Activated naive CD4-positive, alpha-beta T cell treated with anti-CD3 and anti-CD28 coated beads, Interleukin-2, amount 10 ng/mL, durations not matched to agents 7 days and 5 days (primary cell): ENCODE measurements around the gene BICRA.

Experiments
- CTCF ChIA-PET: fragments of 350-600 bp; sonication (Branson Sonifier 250); formaldehyde crosslinking; loops from one replicate; lab custom pipeline; 2021; ENCODE audit warnings: antibody characterized with exemption; lab: Charles Lee
- DNase-seq: peaks from one replicate; pipeline ENCODE4 v3.0.0-alpha.2; 2020
- H3K27ac Mint-ChIP-seq: one replicate; pipeline ENCODE4 v1.8.0; 2021; ENCODE audit warnings: mild to moderate bottlenecking, moderate library complexity, mixed read lengths
- H3K27me3 Mint-ChIP-seq: one replicate; pipeline ENCODE4 v1.8.0; 2021; ENCODE audit warnings: mild to moderate bottlenecking, mixed read lengths
- H3K36me3 Mint-ChIP-seq: one replicate; pipeline ENCODE4 v1.8.0; 2021; ENCODE audit warnings: mixed read lengths
- H3K4me1 Mint-ChIP-seq: one replicate; pipeline ENCODE4 v1.8.0; 2021; ENCODE audit warnings: mixed read lengths
- H3K4me3 Mint-ChIP-seq: one replicate; pipeline ENCODE4 v1.8.0; 2021; ENCODE audit warnings: mild to moderate bottlenecking, moderate library complexity, mixed read lengths
- H3K9me3 Mint-ChIP-seq: one replicate; pipeline ENCODE4 v1.8.0; 2021; ENCODE audit warnings: mixed read lengths

The BICRA gene

DNA sequence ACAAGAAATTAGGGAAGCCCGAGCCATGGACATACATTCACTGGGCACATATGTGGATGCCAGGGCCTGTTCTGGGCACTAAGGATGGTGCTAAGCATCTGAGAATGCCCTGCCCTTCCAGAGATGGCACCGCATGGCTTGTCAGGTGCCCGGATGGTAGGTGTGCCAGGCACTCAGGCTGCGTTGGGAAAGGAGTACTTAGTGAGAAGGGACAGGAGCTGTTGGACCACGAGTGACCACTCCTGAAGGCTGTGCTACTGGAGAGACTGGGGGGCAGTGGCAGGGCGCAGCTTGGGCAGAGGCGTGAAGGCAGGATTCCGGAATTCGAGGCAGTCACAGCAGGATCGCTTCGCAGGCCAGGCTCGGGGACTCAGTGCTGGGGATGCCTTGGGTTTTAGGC lies 66.3 kb downstream of the BICRA start:
- no peak for DNase-seq
- Mint-ChIP-seq H3K36me3 (peaks cover 22% of the 10 kb centered on the region), H3K4me3 (no peak overlapping the region), H3K27me3 (no peaks in the 10 kb centered on the region), H3K27ac (no peak overlapping the region), H3K9me3 (no peaks in the 10 kb centered on the region), H3K4me1 (no peaks in the 10 kb centered on the region)
- CTCF ChIA-PET: no interaction called here

DNA sequence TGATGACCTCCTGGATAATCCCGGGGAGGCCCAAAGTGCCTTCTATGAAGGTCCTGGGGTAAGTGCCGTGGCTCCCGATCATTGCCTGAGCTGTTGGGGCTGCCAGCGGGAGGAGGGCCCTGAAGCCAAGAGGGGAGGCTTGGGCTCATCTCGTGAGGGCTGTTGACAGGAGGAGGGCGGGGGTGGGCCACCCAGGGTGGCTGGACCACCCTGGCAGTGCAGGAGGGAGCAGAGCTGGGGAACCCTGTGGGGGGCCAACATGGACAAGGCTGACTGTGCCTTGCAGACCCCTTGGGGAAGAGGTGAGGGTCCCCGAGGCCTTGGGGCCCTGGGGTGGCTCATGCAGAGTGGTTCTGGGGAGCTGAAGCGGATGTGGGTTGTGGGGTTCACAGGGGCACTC lies 66.9 kb downstream of the BICRA start:
- Mint-ChIP-seq H3K4me1 (no peaks in the 10 kb centered on the region), H3K9me3 (no peaks in the 10 kb centered on the region), H3K27me3 (no peaks in the 10 kb centered on the region), H3K4me3 (no peak overlapping the region), H3K27ac (no peak overlapping the region), H3K36me3 (peaks cover 19% of the 10 kb centered on the region)
- DNase-seq: no peak
- CTCF ChIA-PET: no interaction called here

DNA sequence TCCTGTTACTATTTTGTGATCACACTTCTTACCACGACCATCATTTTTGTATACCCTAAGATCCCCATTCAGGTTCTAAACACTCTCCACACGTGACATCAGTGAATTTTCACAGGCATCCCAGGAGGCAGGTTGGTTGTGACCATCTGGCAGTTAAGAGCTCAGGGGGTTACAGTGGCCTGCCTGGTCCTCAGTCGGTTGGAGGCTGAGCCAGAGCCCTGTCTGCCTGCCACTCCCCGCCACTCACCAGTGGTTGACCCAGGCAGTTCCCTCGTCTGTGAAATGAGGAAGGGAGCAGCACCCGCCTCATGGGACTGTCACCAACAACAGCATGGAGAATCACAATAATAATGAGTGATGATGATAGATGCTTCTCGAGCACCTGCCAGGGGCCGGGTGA lies 67.9 kb downstream of the BICRA start:
- DNase-seq: no peak
- peaks cover 19% of the 10 kb centered on the region for H3K36me3 Mint-ChIP-seq
- no peaks in the 10 kb centered on the region for H3K4me1 Mint-ChIP-seq
- H3K27me3 Mint-ChIP-seq: no peaks in the 10 kb centered on the region
- H3K27ac Mint-ChIP-seq: no peak overlapping the region
- CTCF ChIA-PET: no interaction called here
- no peak overlapping the region for H3K4me3 Mint-ChIP-seq
- H3K9me3 Mint-ChIP-seq: no peaks in the 10 kb centered on the region

DNA sequence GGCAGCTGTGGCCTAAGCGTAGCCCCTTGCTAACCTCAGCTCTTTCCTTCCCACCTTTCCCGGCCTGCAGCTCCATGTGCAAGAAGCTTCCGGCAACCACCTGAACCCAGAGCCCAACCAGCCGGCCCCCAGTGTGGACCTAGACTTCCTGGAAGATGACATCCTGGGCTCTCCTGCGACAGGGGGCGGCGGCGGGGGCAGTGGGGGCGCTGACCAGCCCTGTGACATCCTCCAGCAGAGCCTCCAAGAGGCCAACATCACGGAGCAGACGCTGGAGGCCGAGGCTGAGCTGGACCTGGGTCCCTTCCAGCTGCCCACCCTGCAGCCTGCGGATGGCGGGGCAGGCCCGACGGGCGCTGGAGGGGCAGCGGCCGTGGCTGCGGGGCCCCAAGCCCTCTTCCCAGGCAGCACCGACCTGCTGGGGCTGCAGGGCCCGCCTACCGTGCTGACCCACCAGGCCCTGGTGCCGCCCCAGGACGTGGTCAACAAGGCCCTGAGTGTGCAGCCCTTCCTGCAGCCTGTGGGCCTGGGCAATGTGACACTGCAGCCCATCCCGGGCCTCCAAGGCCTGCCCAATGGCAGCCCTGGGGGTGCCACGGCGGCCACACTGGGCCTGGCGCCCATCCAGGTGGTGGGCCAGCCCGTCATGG lies 70.4 kb downstream of the BICRA start:
- H3K27ac Mint-ChIP-seq: no peak overlapping the region
- CTCF ChIA-PET: no interaction called here
- peaks cover 15% of the 10 kb centered on the region for H3K36me3 Mint-ChIP-seq
- no peaks in the 10 kb centered on the region for H3K4me1 Mint-ChIP-seq
- no peak for DNase-seq
- no peaks in the 10 kb centered on the region for H3K9me3 Mint-ChIP-seq
- H3K27me3 Mint-ChIP-seq: no peaks in the 10 kb centered on the region
- H3K4me3 Mint-ChIP-seq: no peak overlapping the region

DNA sequence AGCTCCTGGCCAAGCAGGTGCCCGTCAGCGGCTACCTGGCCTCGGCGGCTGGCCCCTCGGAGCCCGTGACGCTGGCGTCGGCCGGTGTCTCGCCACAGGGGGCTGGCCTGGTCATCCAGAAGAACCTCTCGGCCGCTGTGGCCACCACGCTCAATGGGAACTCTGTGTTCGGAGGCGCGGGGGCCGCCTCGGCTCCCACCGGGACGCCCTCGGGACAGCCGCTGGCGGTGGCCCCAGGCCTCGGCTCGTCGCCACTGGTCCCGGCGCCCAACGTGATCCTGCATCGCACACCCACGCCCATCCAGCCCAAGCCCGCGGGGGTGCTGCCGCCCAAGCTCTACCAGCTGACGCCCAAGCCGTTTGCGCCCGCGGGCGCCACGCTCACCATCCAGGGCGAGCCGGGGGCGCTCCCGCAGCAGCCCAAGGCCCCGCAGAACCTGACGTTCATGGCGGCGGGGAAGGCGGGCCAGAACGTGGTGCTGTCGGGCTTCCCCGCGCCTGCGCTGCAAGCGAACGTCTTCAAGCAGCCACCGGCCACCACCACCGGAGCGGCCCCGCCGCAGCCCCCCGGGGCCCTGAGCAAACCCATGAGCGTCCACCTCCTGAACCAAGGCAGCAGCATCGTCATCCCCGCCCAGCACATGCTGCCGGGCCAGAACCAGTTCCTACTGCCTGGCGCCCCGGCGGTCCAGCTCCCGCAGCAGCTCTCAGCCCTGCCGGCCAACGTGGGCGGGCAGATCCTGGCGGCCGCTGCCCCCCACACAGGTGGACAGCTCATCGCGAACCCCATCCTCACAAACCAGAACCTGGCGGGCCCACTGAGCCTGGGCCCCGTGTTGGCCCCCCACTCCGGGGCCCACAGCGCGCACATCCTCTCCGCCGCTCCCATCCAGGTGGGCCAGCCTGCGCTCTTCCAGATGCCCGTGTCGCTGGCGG lies 71.3 kb downstream of the BICRA start:
- no peak overlapping the region for H3K27ac Mint-ChIP-seq
- H3K4me1 Mint-ChIP-seq: no peaks in the 10 kb centered on the region
- H3K4me3 Mint-ChIP-seq: no peak overlapping the region
- CTCF ChIA-PET: no interaction called here
- H3K27me3 Mint-ChIP-seq: no peaks in the 10 kb centered on the region
- H3K36me3 Mint-ChIP-seq: peaks cover 10% of the 10 kb centered on the region
- no peak for DNase-seq
- no peaks in the 10 kb centered on the region for H3K9me3 Mint-ChIP-seq

DNA sequence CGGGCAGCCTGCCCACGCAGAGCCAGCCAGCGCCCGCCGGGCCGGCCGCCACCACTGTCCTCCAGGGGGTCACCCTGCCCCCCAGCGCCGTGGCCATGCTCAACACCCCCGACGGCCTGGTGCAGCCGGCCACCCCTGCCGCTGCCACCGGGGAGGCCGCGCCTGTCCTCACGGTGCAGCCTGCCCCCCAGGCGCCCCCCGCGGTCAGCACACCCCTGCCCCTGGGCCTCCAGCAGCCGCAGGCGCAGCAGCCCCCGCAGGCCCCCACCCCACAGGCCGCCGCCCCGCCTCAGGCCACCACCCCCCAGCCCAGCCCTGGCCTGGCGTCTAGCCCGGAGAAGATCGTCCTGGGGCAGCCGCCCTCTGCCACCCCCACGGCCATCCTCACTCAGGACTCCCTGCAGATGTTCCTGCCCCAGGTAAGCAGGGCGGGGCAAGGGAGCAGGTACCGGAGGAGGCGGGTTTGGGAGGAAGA lies 72.0 kb downstream of the BICRA start:
- no peak overlapping the region for H3K4me3 Mint-ChIP-seq
- H3K4me1 Mint-ChIP-seq: no peaks in the 10 kb centered on the region
- DNase-seq: no peak
- H3K27me3 Mint-ChIP-seq: no peaks in the 10 kb centered on the region
- H3K27ac Mint-ChIP-seq: no peak overlapping the region
- CTCF ChIA-PET: no interaction called here
- no peaks in the 10 kb centered on the region for H3K9me3 Mint-ChIP-seq
- peaks cover 10% of the 10 kb centered on the region for H3K36me3 Mint-ChIP-seq

DNA sequence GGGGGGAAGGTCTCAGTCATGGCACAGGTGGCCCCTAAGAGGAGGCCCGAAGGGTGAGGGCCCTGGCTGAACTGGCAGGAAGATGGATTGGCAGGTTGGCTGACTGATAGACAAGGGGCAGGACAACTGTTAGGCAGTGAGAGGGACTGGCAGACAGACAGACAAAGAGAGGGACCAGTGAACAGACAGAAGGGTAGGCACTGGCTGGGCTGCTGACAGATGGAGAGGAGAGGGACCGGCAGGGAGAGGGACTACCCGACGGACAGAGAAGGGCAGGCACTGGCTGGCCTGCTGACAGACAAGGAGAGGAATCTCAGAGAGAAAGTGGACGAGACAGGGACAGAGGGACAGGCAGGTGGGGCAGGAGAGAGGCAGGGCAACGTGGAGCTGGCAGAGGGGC lies 72.5 kb downstream of the BICRA start:
- DNase-seq: no peak
- H3K4me1 Mint-ChIP-seq: no peaks in the 10 kb centered on the region
- H3K36me3 Mint-ChIP-seq: peaks cover 10% of the 10 kb centered on the region
- H3K27me3 Mint-ChIP-seq: no peaks in the 10 kb centered on the region
- CTCF ChIA-PET: no interaction called here
- no peaks in the 10 kb centered on the region for H3K9me3 Mint-ChIP-seq
- no peak overlapping the region for H3K4me3 Mint-ChIP-seq
- no peak overlapping the region for H3K27ac Mint-ChIP-seq

DNA sequence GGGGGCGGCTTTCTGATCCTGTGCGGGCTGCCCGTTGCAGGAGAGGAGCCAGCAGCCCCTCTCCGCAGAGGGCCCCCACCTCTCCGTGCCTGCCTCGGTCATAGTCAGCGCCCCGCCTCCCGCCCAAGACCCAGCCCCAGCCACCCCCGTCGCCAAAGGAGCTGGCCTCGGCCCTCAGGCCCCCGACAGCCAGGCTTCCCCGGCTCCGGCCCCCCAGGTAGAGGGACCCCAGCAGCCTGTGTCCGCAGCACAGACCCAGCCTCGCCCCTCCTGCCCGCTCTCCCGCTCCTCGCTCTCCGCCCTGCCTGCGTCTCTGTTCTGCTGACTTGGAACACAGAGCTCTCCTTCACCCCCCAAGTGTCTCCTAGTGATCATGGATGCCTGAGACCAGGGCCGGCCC lies 73.0 kb downstream of the BICRA start:
- no peak overlapping the region for H3K4me3 Mint-ChIP-seq
- H3K4me1 Mint-ChIP-seq: no peaks in the 10 kb centered on the region
- peaks cover 7% of the 10 kb centered on the region for H3K36me3 Mint-ChIP-seq
- H3K27me3 Mint-ChIP-seq: no peaks in the 10 kb centered on the region
- CTCF ChIA-PET: no interaction called here
- DNase-seq: no peak
- H3K9me3 Mint-ChIP-seq: no peaks in the 10 kb centered on the region
- H3K27ac Mint-ChIP-seq: no peak overlapping the region

DNA sequence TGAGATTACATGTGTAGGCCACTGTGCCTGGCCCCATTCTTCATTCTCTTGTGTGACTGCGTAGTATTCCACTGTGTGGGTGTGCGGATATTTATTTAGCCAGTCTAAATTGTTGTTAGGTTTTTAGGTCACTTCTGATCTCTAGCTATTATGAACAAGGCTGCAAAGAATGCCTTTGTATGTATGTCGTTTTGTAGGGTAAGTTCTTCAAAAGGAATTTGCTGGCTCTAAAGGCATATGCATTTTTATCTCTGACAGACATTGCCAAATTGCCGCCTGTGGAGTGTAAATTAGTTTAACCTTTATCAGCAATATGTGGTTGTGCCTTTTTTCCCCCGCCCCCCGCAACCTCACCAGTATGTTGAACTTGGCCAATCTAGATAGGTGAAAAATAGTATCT lies 74.0 kb downstream of the BICRA start:
- no peaks in the 10 kb centered on the region for H3K9me3 Mint-ChIP-seq
- no peaks in the 10 kb centered on the region for H3K4me1 Mint-ChIP-seq
- no peak overlapping the region for H3K27ac Mint-ChIP-seq
- peaks cover 5% of the 10 kb centered on the region for H3K36me3 Mint-ChIP-seq
- H3K27me3 Mint-ChIP-seq: no peaks in the 10 kb centered on the region
- CTCF ChIA-PET: no interaction called here
- DNase-seq: no peak
- no peak overlapping the region for H3K4me3 Mint-ChIP-seq

DNA sequence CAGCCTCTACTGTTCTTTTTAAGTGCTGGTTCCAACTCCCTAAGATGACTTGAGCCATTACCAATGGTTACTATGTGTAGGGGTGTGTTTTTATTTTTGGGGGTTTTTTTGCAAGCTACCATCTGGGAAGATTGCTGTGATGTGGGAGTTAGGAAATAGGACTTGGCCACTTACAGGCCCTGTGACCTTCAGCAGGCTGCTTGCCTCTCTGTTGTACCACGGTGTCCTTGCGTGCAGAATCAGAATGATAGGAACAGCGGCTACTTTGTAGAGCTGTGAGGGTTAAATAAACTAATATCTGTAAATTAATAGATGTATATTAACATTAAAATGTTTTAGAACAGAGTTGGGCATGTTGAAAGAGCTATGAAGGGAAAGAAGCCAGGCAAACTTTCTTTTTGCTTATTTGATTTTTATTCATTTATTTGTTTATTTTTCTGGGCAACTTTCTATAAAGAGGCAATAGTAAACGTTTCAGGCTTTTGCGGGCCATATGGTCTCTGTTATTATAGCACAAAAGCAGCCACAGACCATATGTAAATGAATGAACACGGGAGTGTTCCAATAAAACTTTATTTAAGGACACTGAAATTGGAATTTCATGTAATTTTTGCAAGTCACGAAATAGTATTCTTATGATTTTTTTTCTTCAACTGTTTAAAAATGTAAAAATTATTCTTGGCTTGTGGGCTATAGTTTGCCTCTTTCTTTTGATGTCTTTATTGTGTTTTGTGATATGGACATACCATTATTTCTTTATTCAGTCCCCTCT lies 77.9 kb downstream of the BICRA start:
- CTCF ChIA-PET: no interaction called here
- Mint-ChIP-seq H3K27ac (peak overlapping the region; percentile 65), H3K4me1 (no peaks in the 10 kb centered on the region), H3K27me3 (no peaks in the 10 kb centered on the region), H3K4me3 (no peak overlapping the region), H3K9me3 (no peaks in the 10 kb centered on the region), H3K36me3 (peaks cover 8% of the 10 kb centered on the region)
- DNase-seq: no peak

DNA sequence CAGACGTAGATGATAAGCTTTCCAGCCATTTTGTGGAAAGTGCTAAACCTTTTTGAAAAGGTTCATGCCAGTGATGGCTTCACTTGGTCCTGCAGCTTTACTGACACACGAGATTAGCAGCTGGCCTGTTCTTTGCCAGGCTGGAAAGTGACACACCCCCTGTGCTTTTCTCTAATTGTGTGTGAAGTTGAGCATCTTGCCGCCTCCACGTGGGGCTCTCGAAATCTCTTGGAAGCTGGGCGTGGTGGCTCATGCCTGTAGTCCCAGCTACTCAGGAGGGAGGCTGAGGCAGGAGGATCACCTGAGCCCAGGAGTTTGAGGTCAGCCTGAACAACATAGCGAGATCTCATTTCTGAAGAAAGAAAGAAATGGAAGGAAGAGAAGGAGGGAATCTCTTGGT lies 79.0 kb downstream of the BICRA start:
- CTCF ChIA-PET: interaction anchor here (0.7 kb wide), 1 partner anchor 296 kb away, joined by 5 read pairs; no protein-coding TSS in a partner anchor
- DNase-seq: no peak
- H3K4me1 Mint-ChIP-seq: no peaks in the 10 kb centered on the region
- H3K27ac Mint-ChIP-seq: no peak overlapping the region
- no peaks in the 10 kb centered on the region for H3K27me3 Mint-ChIP-seq
- no peaks in the 10 kb centered on the region for H3K9me3 Mint-ChIP-seq
- no peak overlapping the region for H3K4me3 Mint-ChIP-seq
- H3K36me3 Mint-ChIP-seq: peaks cover 6% of the 10 kb centered on the region

DNA sequence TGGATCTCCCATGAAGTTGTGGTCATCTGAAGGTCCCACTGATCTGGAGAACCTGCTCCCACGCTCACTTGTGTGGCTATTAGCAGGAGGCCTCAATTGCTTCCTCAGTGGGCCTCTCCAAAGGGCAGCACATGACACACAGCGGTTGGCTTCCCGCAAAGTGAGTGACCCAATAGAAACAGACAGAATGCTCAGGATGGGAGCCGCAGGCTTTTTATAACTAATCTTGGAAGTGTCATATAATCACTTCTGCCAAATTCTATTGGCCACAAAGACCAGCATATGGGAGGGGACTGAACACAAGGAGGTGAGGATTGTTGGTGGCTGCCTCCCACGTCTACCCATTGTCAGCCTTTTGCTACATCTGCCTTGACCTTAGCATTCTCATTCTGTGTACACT lies 82.2 kb downstream of the BICRA start:
- no peak overlapping the region for H3K27ac Mint-ChIP-seq
- no peaks in the 10 kb centered on the region for H3K9me3 Mint-ChIP-seq

DNA sequence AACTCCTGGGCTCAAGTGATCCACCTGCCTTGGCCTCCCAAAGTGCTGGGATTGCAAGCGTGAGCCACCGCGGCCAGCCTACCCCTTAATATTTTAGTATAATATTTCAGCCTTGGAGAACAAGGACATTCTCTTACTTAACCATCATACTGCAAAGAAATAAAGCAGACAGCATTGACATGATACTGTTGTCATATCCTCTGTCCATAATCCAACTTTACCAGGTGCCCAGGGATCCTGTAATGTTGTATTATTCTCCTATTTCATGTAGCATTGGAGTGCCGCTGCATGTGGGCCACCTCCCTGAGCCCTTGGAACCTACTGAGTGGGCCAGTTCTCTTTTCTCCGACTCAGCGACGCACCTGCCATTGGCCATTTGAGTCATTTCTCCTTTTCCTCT lies 82.8 kb downstream of the BICRA start:
- Mint-ChIP-seq H3K4me1 (no peaks in the 10 kb centered on the region), H3K27me3 (no peaks in the 10 kb centered on the region), H3K36me3 (peaks cover 10% of the 10 kb centered on the region), H3K27ac (no peak overlapping the region), H3K9me3 (no peaks in the 10 kb centered on the region), H3K4me3 (no peak overlapping the region)
- CTCF ChIA-PET: no interaction called here
- DNase-seq: no peak

More for the DNA sequence above, 82.2 kb downstream of the BICRA start:
- H3K36me3 Mint-ChIP-seq: peaks cover 10% of the 10 kb centered on the region
- H3K27me3 Mint-ChIP-seq: no peaks in the 10 kb centered on the region
- no peak for DNase-seq
- H3K4me1 Mint-ChIP-seq: no peaks in the 10 kb centered on the region
- CTCF ChIA-PET: interaction anchor here (1.3 to 1.5 kb wide), 2 partner anchors 9 to 22 kb away, joined by 3 to 4 read pairs; partner anchors contain the start of gene EHD2
- H3K4me3 Mint-ChIP-seq: no peak overlapping the region

DNA sequence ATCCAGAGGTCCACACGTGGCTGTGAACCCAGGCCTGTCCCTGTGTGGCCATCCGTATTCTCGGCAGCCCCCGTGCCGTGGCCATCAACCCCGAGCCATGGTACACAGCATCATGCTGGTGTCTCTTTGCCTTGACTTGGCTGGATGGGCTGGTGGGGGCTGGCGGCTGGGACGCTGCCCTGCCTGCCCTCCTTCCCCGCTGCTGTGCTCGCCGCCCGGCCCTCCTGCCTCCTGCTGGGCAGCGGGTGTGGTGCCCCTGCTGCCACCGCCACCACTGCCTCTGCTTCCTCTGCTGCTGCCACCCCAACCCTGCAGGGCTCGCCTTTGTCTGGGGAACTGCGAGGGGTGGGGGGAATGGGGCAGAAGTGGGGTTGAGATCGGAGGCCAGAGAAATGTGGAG lies 84.6 kb downstream of the BICRA start:
- CTCF ChIA-PET: interaction anchor here (1.7 kb wide), 1 partner anchor 19 kb away, joined by 4 read pairs; the partner anchor contains the start of gene EHD2
- peaks cover 7% of the 10 kb centered on the region for H3K36me3 Mint-ChIP-seq
- DNase-seq: no peak
- peaks cover 4% of the 10 kb centered on the region for H3K4me1 Mint-ChIP-seq
- H3K9me3 Mint-ChIP-seq: no peaks in the 10 kb centered on the region
- no peaks in the 10 kb centered on the region for H3K27me3 Mint-ChIP-seq
- no peak overlapping the region for H3K27ac Mint-ChIP-seq
- H3K4me3 Mint-ChIP-seq: no peak overlapping the region
